GM23338 (cell line): ENCODE measurements around the gene DNAI7. TPM values are rescaled to one million over a fixed set of nuclear protein-coding genes. Genes with fewer than 3 reads are reported as not detected.

Source experiments
- ATAC-seq: fragments of 200-7000 bp; cut with Tn5 transposase; 3 replicates; pipeline ENCODE4 v1.9.1; 2020
- DNase-seq: peaks from one replicate; pipeline ENCODE4 v3.0.0-alpha.2; 2015; ENCODE audit warnings: low spot score
- H2AFZ ChIP-seq: fragments of 200-600 bp; sonication (generic); 2 replicates; pipeline ENCODE4 v1.8.0; 2016; ENCODE audit warnings: antibody characterized with exemption, mild to moderate bottlenecking, moderate library complexity
- H3F3A ChIP-seq: fragments of 200-600 bp; sonication (generic); replicated peaks from 2 replicates; pipeline ENCODE4 v1.8.0; 2017; ENCODE audit warnings: antibody characterized with exemption, mixed run types, low read depth
- H3K27ac ChIP-seq: fragments of 200-600 bp; sonication (generic); 2 replicates; pipeline ENCODE4 v1.6.1; 2016; ENCODE audit warnings: low read depth
- H3K27me3 ChIP-seq: fragments of 200-600 bp; sonication (generic); 2 replicates; pipeline ENCODE4 v1.8.0; 2016; ENCODE audit warnings: mild to moderate bottlenecking, mixed run types, moderate library complexity; ENCODE audit not compliant: insufficient read depth
- H3K36me3 ChIP-seq: fragments of 200-600 bp; sonication (generic); 2 replicates; pipeline ENCODE4 v1.8.0; 2016; ENCODE audit warnings: mild to moderate bottlenecking; ENCODE audit not compliant: insufficient read depth
- H3K4me1 ChIP-seq: fragments of 200-600 bp; sonication (generic); 2 replicates; pipeline ENCODE4 v1.8.0; 2016; ENCODE audit warnings: mild to moderate bottlenecking, moderate library complexity; ENCODE audit not compliant: insufficient read depth
- H3K4me2 ChIP-seq: fragments of 200-600 bp; sonication (generic); 2 replicates; pipeline ENCODE4 v1.7.1; 2017; ENCODE audit warnings: mixed run types
- H3K4me3 ChIP-seq: fragments of 200-600 bp; sonication (generic); 2 replicates; pipeline ENCODE4 v1.6.1; 2016; ENCODE audit warnings: mixed run types
- H3K79me2 ChIP-seq: fragments of 200-600 bp; sonication (generic); replicated peaks from 2 replicates; pipeline ENCODE4 v1.8.0; 2017; ENCODE audit warnings: mild to moderate bottlenecking; ENCODE audit not compliant: insufficient read depth
- H3K9me2 ChIP-seq: fragments of 200-600 bp; sonication (generic); 2 replicates; pipeline ENCODE4 v1.8.0; 2017; ENCODE audit not compliant: insufficient read depth
- H4K20me1 ChIP-seq: fragments of 200-600 bp; sonication (generic); replicated peaks from 2 replicates; pipeline ENCODE4 v1.8.0; 2017; ENCODE audit warnings: mild to moderate bottlenecking; ENCODE audit not compliant: insufficient read depth
- H3K27ac Mint-ChIP-seq: 2 replicates; pipeline ENCODE4 v1.8.0; 2020; ENCODE audit warnings: inconsistent platforms, mild to moderate bottlenecking, moderate library complexity, mixed read lengths
- H3K27me3 Mint-ChIP-seq: 3 replicates; pipeline ENCODE4 v1.8.0; 2022; ENCODE audit warnings: low read depth, mild to moderate bottlenecking, moderate library complexity, mixed read lengths, inconsistent platforms; ENCODE audit not compliant: insufficient read depth, poor library complexity
- H3K36me3 Mint-ChIP-seq: 3 replicates; pipeline ENCODE4 v1.8.0; 2021; ENCODE audit warnings: low read depth, mild to moderate bottlenecking, inconsistent platforms, moderate library complexity, mixed read lengths
- H3K4me1 Mint-ChIP-seq: 3 replicates; pipeline ENCODE4 v1.8.0; 2020; ENCODE audit warnings: mild to moderate bottlenecking, inconsistent platforms, mixed read lengths
- H3K4me3 Mint-ChIP-seq: 3 replicates; pipeline ENCODE4 v1.8.0; 2021; ENCODE audit warnings: moderate library complexity, mild to moderate bottlenecking, inconsistent platforms, mixed read lengths
- H3K9me3 Mint-ChIP-seq: 3 replicates; pipeline ENCODE4 v1.8.0; 2020; ENCODE audit warnings: moderate library complexity, mild to moderate bottlenecking, inconsistent platforms, mixed read lengths
- CREB1 ChIP-seq: fragments of 250-450 bp; sonication (Bioruptor Pico); IDR thresholded peaks from 2 replicates; pipeline ENCODE4 v1.5.0; 2020; ENCODE audit warnings: low read depth, mild to moderate bottlenecking, moderate library complexity
- CTCF ChIP-seq, 2 experiments: fragments of 200-600 bp in 1 of 2; sonication (generic) in 1 of 2; conservative IDR thresholded peaks; 2 replicates each; pipeline versions ENCODE4 v1.5.1 to v1.6.1; 2016 to 2017; ENCODE audit warnings: antibody characterized with exemption in 2 of 2, low read depth in 2 of 2, mild to moderate bottlenecking in 2 of 2, moderate library complexity in 1 of 2
- ETS1 ChIP-seq: IDR thresholded peaks from 2 replicates; pipeline ENCODE4 v1.6.1; 2016; ENCODE audit warnings: antibody characterized with exemption
- EZH2 ChIP-seq: fragments of 200-600 bp; sonication (generic); IDR thresholded peaks from one replicate; pipeline ENCODE4 v1.8.0; 2017; ENCODE audit warnings: antibody characterized with exemption, mild to moderate bottlenecking, low read depth; ENCODE audit not compliant: unreplicated experiment
- EZH2phosphoT487 ChIP-seq: fragments of 200-600 bp; sonication (generic); IDR thresholded peaks from one replicate; pipeline ENCODE4 v1.8.1; 2018; ENCODE audit warnings: antibody characterized with exemption; ENCODE audit not compliant: unreplicated experiment
- JUNB ChIP-seq: IDR thresholded peaks from one replicate; pipeline ENCODE4 v1.6.1; 2016; ENCODE audit warnings: antibody characterized with exemption; ENCODE audit not compliant: unreplicated experiment
- NANOG ChIP-seq: IDR thresholded peaks from 2 replicates; pipeline ENCODE4 v1.6.1; 2016; ENCODE audit warnings: antibody characterized with exemption, borderline replicate concordance
- POLR2AphosphoS5 ChIP-seq: IDR thresholded peaks from 2 replicates; pipeline ENCODE4 v1.6.1; 2016; ENCODE audit warnings: antibody characterized with exemption, low read depth
- REST ChIP-seq: IDR thresholded peaks from one replicate; pipeline ENCODE4 v1.6.1; 2018; ENCODE audit warnings: antibody characterized with exemption; ENCODE audit not compliant: unreplicated experiment
- STAT1 ChIP-seq: IDR thresholded peaks from one replicate; pipeline ENCODE4 v1.6.1; 2016; ENCODE audit warnings: antibody characterized with exemption; ENCODE audit not compliant: unreplicated experiment
- ZNF114 ChIP-seq: fragments of 250-450 bp; sonication (Bioruptor Pico); IDR thresholded peaks from 2 replicates; pipeline ENCODE4 v1.5.0; 2020; ENCODE audit warnings: mild to moderate bottlenecking, moderate library complexity
- ZNF331 ChIP-seq: fragments of 250-450 bp; sonication (Bioruptor Pico); IDR thresholded peaks from 2 replicates; pipeline ENCODE4 v1.5.0; 2020; ENCODE audit warnings: low read depth, mild to moderate bottlenecking, moderate library complexity
- ZNF462 ChIP-seq: fragments of 250-450 bp; sonication (Bioruptor Pico); IDR thresholded peaks from 2 replicates; pipeline ENCODE4 v1.5.0; 2020; ENCODE audit warnings: mild to moderate bottlenecking, moderate library complexity
- polyA plus RNA-seq: library from polyadenylated mRNA; unstranded; fragments of >200 nt; fragmentation: Nextera tagmentation; extraction: Ambion mirVana; gene quantifications from 2 replicates; pipeline ENCODE4 v1.2.1, GENCODE V29; 2016
- total RNA-seq: library from RNA; depleted of rRNA; stranded (reverse); fragments of >200 nt; shearing (Covaris generic); gene quantifications from 2 replicates; pipeline ENCODE4 v1.2.3, GENCODE V29; 2014

Gene DNAI7
- total and polyA plus RNA-seq, 2 experiments from 2014 or later, result 0.08 TPM; not detected in 1

GRCh38 chr12:25186038-25186787 is 8.7 kb downstream of the DNAI7 start:
- Histone ChIP-seq H3K36me3 (no peaks in the 10 kb centered on the region), H3K27ac (no peak overlapping the region), H3K79me2 (no peaks in the 10 kb centered on the region), H3K4me3 (no peak overlapping the region), H3K4me2 (no peak overlapping the region), H3K4me1 (no peaks in the 10 kb centered on the region), H3F3A (no peaks in the 10 kb centered on the region), H3K9me2 (no peaks in the 10 kb centered on the region), H3K27me3 (no peaks in the 10 kb centered on the region), H2AFZ (no peak overlapping the region), H4K20me1 (no peaks in the 10 kb centered on the region)
- no peaks in the 10 kb centered on the region for H3K4me1 Mint-ChIP-seq
- no peaks in the 10 kb centered on the region for H3K36me3 Mint-ChIP-seq
- TF ChIP-seq EZH2 (no peak), STAT1 (no peak), JUNB (no peak), ZNF114 (CRISPR knock-in tag) (no peak), EZH2phosphoT487 (no peak), ZNF462 (CRISPR knock-in tag) (no peak), ETS1 (no peak), POLR2AphosphoS5 (no peak), CTCF (conservative IDR thresholded peaks at IDR 0.05; ENCODE audit: low read depth in 2 of 2) (no peak), ZNF331 (CRISPR knock-in tag) (no peak), NANOG (no peak), REST (no peak), CREB1 (CRISPR knock-in tag) (no peak)
- no peak overlapping the region for H3K27ac Mint-ChIP-seq
- H3K4me3 Mint-ChIP-seq, result no peak overlapping the region
- no peak for DNase-seq
- no peak for ATAC-seq
- no peaks in the 10 kb centered on the region; the same call in 2 of the 3 replicates for H3K9me3 Mint-ChIP-seq
- H3K27me3 Mint-ChIP-seq, result peaks cover 3% of the 10 kb centered on the region
